Esophagus squamous epithelium (tissue), 4 donors: ENCODE results near the gene KPTN.

Experiments
- CTCF ChIP-seq, 6 experiments: fragments of 450-650 bp in 4 of 6; fragments of 200-600 bp in 2 of 6; sonication (generic) in 2 of 6; IDR thresholded peaks; one replicate each; pipeline ENCODE4 v1.5.1; 2016 to 2019; ENCODE audit warnings: antibody characterized with exemption in 6 of 6, mild to moderate bottlenecking in 4 of 6, moderate library complexity in 4 of 6
- POLR2A ChIP-seq, 4 donors: fragments of 450-650 bp; IDR thresholded peaks; one replicate each; pipeline ENCODE4 v1.6.1; 2017; ENCODE audit warnings: antibody characterized with exemption in 4 of 4, mild to moderate bottlenecking in 4 of 4, moderate library complexity in 3 of 4

- TF ChIP-seq CTCF (IDR thresholded peaks at IDR 0.05) (no peak), POLR2A (IDR thresholded peaks at IDR 0.05) (no peak)
Measured at GRCh38 chr19:47471381-47471732, 12.7 kb downstream of the KPTN start.
